ENCODE results near the gene FREM2.

DNA sequence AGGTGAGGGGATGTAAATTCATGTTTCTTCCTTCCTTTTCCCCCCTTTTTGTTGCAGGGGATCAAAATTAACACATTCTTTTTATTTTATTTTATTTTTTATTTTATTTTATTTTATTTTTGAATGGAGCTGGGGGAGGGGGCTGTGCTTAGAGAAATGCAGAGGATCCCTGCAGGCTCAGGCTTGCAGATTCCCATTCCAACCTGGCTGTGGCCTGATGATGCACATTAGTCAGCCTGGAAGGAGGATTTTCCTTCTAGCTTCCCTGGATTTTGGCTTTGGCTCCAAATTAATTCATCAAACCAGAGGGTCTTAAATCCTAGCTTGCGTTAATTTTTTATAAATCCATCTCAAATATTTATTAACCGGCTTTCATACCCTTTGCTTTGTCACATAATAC is 67.0 kb downstream of the FREM2 start:
- TF ChIP-seq, protein P1, sequence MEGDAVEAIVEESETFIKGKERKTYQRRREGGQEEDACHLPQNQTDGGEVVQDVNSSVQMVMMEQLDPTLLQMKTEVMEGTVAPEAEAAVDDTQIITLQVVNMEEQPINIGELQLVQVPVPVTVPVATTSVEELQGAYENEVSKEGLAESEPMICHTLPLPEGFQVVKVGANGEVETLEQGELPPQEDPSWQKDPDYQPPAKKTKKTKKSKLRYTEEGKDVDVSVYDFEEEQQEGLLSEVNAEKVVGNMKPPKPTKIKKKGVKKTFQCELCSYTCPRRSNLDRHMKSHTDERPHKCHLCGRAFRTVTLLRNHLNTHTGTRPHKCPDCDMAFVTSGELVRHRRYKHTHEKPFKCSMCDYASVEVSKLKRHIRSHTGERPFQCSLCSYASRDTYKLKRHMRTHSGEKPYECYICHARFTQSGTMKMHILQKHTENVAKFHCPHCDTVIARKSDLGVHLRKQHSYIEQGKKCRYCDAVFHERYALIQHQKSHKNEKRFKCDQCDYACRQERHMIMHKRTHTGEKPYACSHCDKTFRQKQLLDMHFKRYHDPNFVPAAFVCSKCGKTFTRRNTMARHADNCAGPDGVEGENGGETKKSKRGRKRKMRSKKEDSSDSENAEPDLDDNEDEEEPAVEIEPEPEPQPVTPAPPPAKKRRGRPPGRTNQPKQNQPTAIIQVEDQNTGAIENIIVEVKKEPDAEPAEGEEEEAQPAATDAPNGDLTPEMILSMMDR (IDR thresholded peaks at IDR 0.05; ENCODE audit: insufficient read depth, low read length, poor library complexity, severe bottlenecking) = no peak
- TF ChIP-seq EZH2phosphoT487 (conservative IDR thresholded peaks at IDR 0.05; ENCODE audit: low read length) = no peak
